HCT116 (cell line): ENCODE measurements around the gene GADD45G. TPM values are rescaled to one million over a fixed set of nuclear protein-coding genes. Genes with fewer than 3 reads are reported as not detected.

ENCODE experiments used
- ATAC-seq: fragments of 200-7000 bp; cut with Tn5 transposase; 2 replicates; pipeline ENCODE4 v1.9.1; 2020; ENCODE audit warnings: mild to moderate bottlenecking, moderate library complexity
- BruUV-seq: library from RNA; stranded (reverse); fragments of 400-500 nt; replicated peaks from 2 replicates; lab custom pipeline; 2021; lab: Mats Ljungman, UMichigan
- CTCF ChIA-PET: fragments of 300-600 bp; sonication (Branson Sonifier 250); formaldehyde crosslinking; loops from one replicate; lab custom pipeline; 2021; ENCODE audit warnings: antibody characterized with exemption; lab: Charles Lee
- POLR2A ChIA-PET: fragments of 300-600, 350-600 bp; sonication (Branson Sonifier 250); formaldehyde crosslinking; loops from one replicate; lab custom pipeline; 2021; ENCODE audit warnings: antibody characterized with exemption; lab: Charles Lee
- RAD21 ChIA-PET, 2 experiments: fragments of 300-600 bp; sonication (Branson Sonifier 250); formaldehyde crosslinking; loops; one replicate each; lab custom pipeline; 2023; ENCODE audit warnings: low total read pairs in 2 of 2; ENCODE audit not compliant: uncharacterized antibody in 2 of 2, unreplicated experiment in 2 of 2, low non-redundant PET in 1 of 2; lab: Charles Lee
- DNase-seq: peaks from one replicate; pipeline ENCODE4 v3.0.0-alpha.2; 2010; ENCODE audit warnings: low read depth, low spot score
- H2AFZ ChIP-seq: fragments of 200-600 bp; shearing (Covaris generic), sonication (generic); 2 replicates; pipeline ENCODE4 v1.6.1; 2017; ENCODE audit warnings: low read depth, mixed run types, mixed read lengths, antibody characterized with exemption, low read length; ENCODE audit not compliant: poor library complexity, severe bottlenecking
- H3K27ac ChIP-seq: 2 replicates; pipeline ENCODE4 v1.5.1; 2012; ENCODE audit warnings: low read depth, low read length
- H3K27me3 ChIP-seq: fragments of 200-600 bp; sonication (generic); 2 replicates; pipeline ENCODE4 v1.6.1; 2016; ENCODE audit warnings: mixed run types, low read length, mixed read lengths; ENCODE audit not compliant: insufficient read depth
- H3K36me3 ChIP-seq, 2 experiments: fragments of 200-500 bp in 1 of 2; fragments of 200-600 bp in 1 of 2; sonication (Bioruptor generic) in 1 of 2; sonication (generic) in 1 of 2; 2 replicates each; pipeline versions ENCODE4 v1.5.1 to v1.6.1; 2014 to 2016; ENCODE audit warnings: low read length in 2 of 2, inconsistent platforms in 1 of 2, mixed read lengths in 1 of 2, mixed run types in 1 of 2; ENCODE audit not compliant: insufficient read depth in 2 of 2, control insufficient read depth in 1 of 2
- H3K4me1 ChIP-seq, 2 experiments: fragments of 200-600 bp in 1 of 2; sonication (generic) in 1 of 2; 2 replicates each; pipeline versions ENCODE4 v1.5.1 to v1.6.1; 2012 to 2017; ENCODE audit warnings: low read length in 2 of 2, inconsistent platforms in 1 of 2, mild to moderate bottlenecking in 1 of 2, mixed read lengths in 1 of 2, mixed run types in 1 of 2, moderate library complexity in 1 of 2; ENCODE audit not compliant: insufficient read depth in 2 of 2, control insufficient read depth in 1 of 2
- H3K4me2 ChIP-seq: fragments of 200-600 bp; sonication (generic); 2 replicates; pipeline ENCODE4 v1.6.1; 2017; ENCODE audit warnings: mixed run types, low read length, mixed read lengths
- H3K4me3 ChIP-seq, 2 experiments: fragments of 200-600 bp in 1 of 2; sonication (generic) in 1 of 2; replicated peaks in 1 of 2; 2 replicates each; pipeline ENCODE4 v1.5.1; 2011 to 2016; ENCODE audit warnings: low read length in 2 of 2, control low read depth in 1 of 2, low read depth in 1 of 2, mild to moderate bottlenecking in 1 of 2, mixed read lengths in 1 of 2, mixed run types in 1 of 2
- H3K79me2 ChIP-seq: fragments of 200-600 bp; sonication (generic); 2 replicates; pipeline ENCODE4 v1.6.1; 2017; ENCODE audit warnings: mild to moderate bottlenecking, mixed run types, low read length, moderate library complexity, mixed read lengths; ENCODE audit not compliant: insufficient read depth
- H3K9ac ChIP-seq: fragments of 200-600 bp; sonication (generic); 2 replicates; pipeline ENCODE4 v1.6.1; 2016; ENCODE audit warnings: low read length, mixed read lengths
- H3K9me2 ChIP-seq: fragments of 200-600 bp; sonication (generic), shearing (Covaris generic); 2 replicates; pipeline ENCODE4 v1.6.1; 2017; ENCODE audit warnings: mixed run types, mild to moderate bottlenecking, moderate library complexity; ENCODE audit not compliant: insufficient read depth
- H3K9me3 ChIP-seq, 2 experiments: fragments of 200-500 bp in 1 of 2; fragments of 200-600 bp in 1 of 2; sonication (Bioruptor generic) in 1 of 2; sonication (generic) in 1 of 2; 2 replicates each; pipeline ENCODE4 v1.6.1; 2014 to 2017; ENCODE audit warnings: low read length in 2 of 2, mixed read lengths in 2 of 2, inconsistent platforms in 1 of 2, low read depth in 1 of 2, mild to moderate bottlenecking in 1 of 2, mixed run types in 1 of 2, moderate library complexity in 1 of 2; ENCODE audit not compliant: control insufficient read depth in 1 of 2, insufficient read depth in 1 of 2
- H4K20me1 ChIP-seq: fragments of 200-600 bp; sonication (generic), shearing (Covaris generic); 2 replicates; pipeline ENCODE4 v1.6.1; 2017; ENCODE audit warnings: mixed run types, mild to moderate bottlenecking, moderate library complexity; ENCODE audit not compliant: insufficient read depth
- CBX3 ChIP-seq: IDR thresholded peaks from 2 replicates; pipeline ENCODE4 v1.6.1; 2012; ENCODE audit warnings: low read depth
- CEBPB ChIP-seq: IDR thresholded peaks from 2 replicates; pipeline ENCODE4 v1.6.1; 2012; ENCODE audit warnings: low read depth
- CTCF ChIP-seq, 3 experiments: fragments of 200-600 bp in 1 of 3; sonication (generic) in 1 of 3; IDR thresholded peaks in 2 of 3; conservative IDR thresholded peaks in 1 of 3; 2 replicates each; pipeline ENCODE4 v1.5.1; 2012 to 2017; ENCODE audit warnings: low read depth in 2 of 3, low read length in 2 of 3, antibody characterized with exemption in 1 of 3, borderline replicate concordance in 1 of 3, control low read depth in 1 of 3, mild to moderate bottlenecking in 1 of 3, mixed read lengths in 1 of 3, mixed run types in 1 of 3, moderate library complexity in 1 of 3; ENCODE audit not compliant: insufficient read depth in 1 of 3
- EGR1 ChIP-seq: IDR thresholded peaks from 2 replicates; pipeline ENCODE4 v1.6.1; 2012; ENCODE audit warnings: low read depth
- ELF1 ChIP-seq: IDR thresholded peaks from 2 replicates; pipeline ENCODE4 v1.6.1; 2012; ENCODE audit warnings: low read depth, borderline replicate concordance
- EZH2 ChIP-seq: fragments of 200-600 bp; sonication (generic); IDR thresholded peaks from 2 replicates; pipeline ENCODE4 v1.6.1; 2017; ENCODE audit warnings: antibody characterized with exemption, mixed run types
- FOSL1 ChIP-seq: IDR thresholded peaks from 2 replicates; pipeline ENCODE4 v1.6.1; 2012; ENCODE audit warnings: low read depth
- JUND ChIP-seq: IDR thresholded peaks from 2 replicates; pipeline ENCODE4 v1.6.1; 2012
- POLR2A ChIP-seq: IDR thresholded peaks from 2 replicates; pipeline ENCODE4 v1.7.0; 2011; ENCODE audit warnings: borderline replicate concordance; ENCODE audit not compliant: insufficient read depth, insufficient read length; ENCODE audit errors: extremely low read depth
- POLR2AphosphoS5 ChIP-seq: IDR thresholded peaks from 2 replicates; pipeline ENCODE4 v1.6.1; 2011; ENCODE audit warnings: mild to moderate bottlenecking, low read depth, low read length, moderate library complexity
- SIN3A ChIP-seq: IDR thresholded peaks from 2 replicates; pipeline ENCODE4 v1.6.1; 2012; ENCODE audit warnings: low read depth
- SP1 ChIP-seq: IDR thresholded peaks from 2 replicates; pipeline ENCODE4 v1.6.1; 2012; ENCODE audit warnings: low read depth
- TCF7L2 ChIP-seq: IDR thresholded peaks from 2 replicates; pipeline ENCODE4 v1.7.0; 2011; ENCODE audit warnings: borderline replicate concordance, inconsistent platforms; ENCODE audit not compliant: insufficient read depth, insufficient read length; ENCODE audit errors: extremely low read depth
- ZNF274 ChIP-seq: fragments of 200-500 bp; sonication (Bioruptor generic); IDR thresholded peaks from 2 replicates; pipeline ENCODE4 v1.6.1; 2014; ENCODE audit warnings: mild to moderate bottlenecking, low read depth, low read length, inconsistent platforms
- intact Hi-C: fragments of 100-400 bp; cut with micrococcal nuclease; formaldehyde crosslinking; loops from 2 replicates; pipeline ENCODE4 v1.10.0; 2022
- total RNA-seq: library from RNA; stranded (reverse); gene quantifications from one replicate; pipeline ENCODE4 v1.2.1, GENCODE V29; 2021; ENCODE audit not compliant: unreplicated experiment
- TF ChIP-seq, protein P1 (sequence below): IDR thresholded peaks from 2 replicates; pipeline ENCODE4 v1.6.1; 2012
- TF ChIP-seq, protein P2 (sequence below): IDR thresholded peaks from 2 replicates; pipeline ENCODE4 v1.6.1; 2012
- TF ChIP-seq, protein P3 (sequence below): IDR thresholded peaks from 2 replicates; pipeline ENCODE4 v1.6.1; 2012; ENCODE audit warnings: low read depth

The GADD45G gene
- total RNA-seq, 1 experiment from 2014 or later: not detected

GRCh38 chr9:89567649-89568048 is 37.2 kb upstream of the GADD45G start:
- Histone ChIP-seq H3K9me3 (no peaks in the 10 kb centered on the region), H3K9ac (no peak overlapping the region), H3K4me3 (no peak overlapping the region), H3K36me3 (no peaks in the 10 kb centered on the region), H3K27ac (no peak overlapping the region), H3K4me2 (no peak overlapping the region), H3K27me3 (peaks cover 12% of the 10 kb centered on the region), H3K4me1 (peaks cover 4 to 10% of the 10 kb centered on the region in 2 experiments; a peak in 3 of 4 replicates), H3K9me2 (no peaks in the 10 kb centered on the region), H2AFZ (no peak overlapping the region), H3K79me2 (no peaks in the 10 kb centered on the region), H4K20me1 (no peaks in the 10 kb centered on the region; the same call in 1 of the 2 replicates)
- ChIA-PET RAD21 (no interaction called here), POLR2A (no interaction called here), CTCF (interaction anchor here (0.9 kb wide), 1 partner anchor 26 kb away, joined by 3 read pairs; no protein-coding TSS in a partner anchor)
- intact Hi-C loops: no loop called here
- BruUV-seq: no TSS peak
- TF ChIP-seq SP1 (no peak), JUND (no peak), ZNF274 (no peak), SIN3A (no peak), POLR2AphosphoS5 (no peak), TCF7L2 (no peak), EZH2 (no peak), CBX3 (no peak), CEBPB (no peak), POLR2A (no peak), EGR1 (no peak), CTCF (IDR thresholded peaks at IDR 0.05 in 2 of 3, conservative IDR thresholded peaks at IDR 0.05 in 1 of 3; ENCODE audit: borderline replicate concordance in 1 of 3, insufficient read depth in 1 of 3, low read depth in 2 of 3, low read length in 2 of 3) (no peak), FOSL1 (no peak), ELF1 (no peak)
- TF ChIP-seq, protein P1, sequence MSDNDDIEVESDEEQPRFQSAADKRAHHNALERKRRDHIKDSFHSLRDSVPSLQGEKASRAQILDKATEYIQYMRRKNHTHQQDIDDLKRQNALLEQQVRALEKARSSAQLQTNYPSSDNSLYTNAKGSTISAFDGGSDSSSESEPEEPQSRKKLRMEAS: no peak
- TF ChIP-seq, protein P2, sequence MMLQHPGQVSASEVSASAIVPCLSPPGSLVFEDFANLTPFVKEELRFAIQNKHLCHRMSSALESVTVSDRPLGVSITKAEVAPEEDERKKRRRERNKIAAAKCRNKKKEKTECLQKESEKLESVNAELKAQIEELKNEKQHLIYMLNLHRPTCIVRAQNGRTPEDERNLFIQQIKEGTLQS: no peak
- TF ChIP-seq, protein P3, sequence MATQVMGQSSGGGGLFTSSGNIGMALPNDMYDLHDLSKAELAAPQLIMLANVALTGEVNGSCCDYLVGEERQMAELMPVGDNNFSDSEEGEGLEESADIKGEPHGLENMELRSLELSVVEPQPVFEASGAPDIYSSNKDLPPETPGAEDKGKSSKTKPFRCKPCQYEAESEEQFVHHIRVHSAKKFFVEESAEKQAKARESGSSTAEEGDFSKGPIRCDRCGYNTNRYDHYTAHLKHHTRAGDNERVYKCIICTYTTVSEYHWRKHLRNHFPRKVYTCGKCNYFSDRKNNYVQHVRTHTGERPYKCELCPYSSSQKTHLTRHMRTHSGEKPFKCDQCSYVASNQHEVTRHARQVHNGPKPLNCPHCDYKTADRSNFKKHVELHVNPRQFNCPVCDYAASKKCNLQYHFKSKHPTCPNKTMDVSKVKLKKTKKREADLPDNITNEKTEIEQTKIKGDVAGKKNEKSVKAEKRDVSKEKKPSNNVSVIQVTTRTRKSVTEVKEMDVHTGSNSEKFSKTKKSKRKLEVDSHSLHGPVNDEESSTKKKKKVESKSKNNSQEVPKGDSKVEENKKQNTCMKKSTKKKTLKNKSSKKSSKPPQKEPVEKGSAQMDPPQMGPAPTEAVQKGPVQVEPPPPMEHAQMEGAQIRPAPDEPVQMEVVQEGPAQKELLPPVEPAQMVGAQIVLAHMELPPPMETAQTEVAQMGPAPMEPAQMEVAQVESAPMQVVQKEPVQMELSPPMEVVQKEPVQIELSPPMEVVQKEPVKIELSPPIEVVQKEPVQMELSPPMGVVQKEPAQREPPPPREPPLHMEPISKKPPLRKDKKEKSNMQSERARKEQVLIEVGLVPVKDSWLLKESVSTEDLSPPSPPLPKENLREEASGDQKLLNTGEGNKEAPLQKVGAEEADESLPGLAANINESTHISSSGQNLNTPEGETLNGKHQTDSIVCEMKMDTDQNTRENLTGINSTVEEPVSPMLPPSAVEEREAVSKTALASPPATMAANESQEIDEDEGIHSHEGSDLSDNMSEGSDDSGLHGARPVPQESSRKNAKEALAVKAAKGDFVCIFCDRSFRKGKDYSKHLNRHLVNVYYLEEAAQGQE: no peak
- DNase-seq: no peak
- ATAC-seq: no peak
